H1 (cell line): ENCODE results near the gene SPECC1.
"Not testable (repeated sequence)": the region's sequence is repeated elsewhere in the genome, so short reads cannot be mapped to it uniquely, and the experiment has no call there.

Experiments
- CEBPB ChIP-seq: IDR thresholded peaks from 2 replicates; pipeline ENCODE4 v1.6.1; 2012; ENCODE audit warnings: low read depth, low read length
- CREB1 ChIP-seq: IDR thresholded peaks from 2 replicates; pipeline ENCODE4 v1.6.1; 2012; ENCODE audit warnings: inconsistent platforms
- CTCF ChIP-seq, 3 experiments: IDR thresholded peaks; 1 replicate in 2 of 3; 2 replicates in 1 of 3; pipeline versions ENCODE4 v1.5.1 to v1.6.1; 2011; ENCODE audit warnings: low read length in 3 of 3, mild to moderate bottlenecking in 3 of 3, inconsistent platforms in 2 of 3, low read depth in 1 of 3, moderate library complexity in 1 of 3; ENCODE audit not compliant: insufficient read depth in 1 of 3; ENCODE audit errors: control extremely low read depth in 1 of 3
- EZH2 ChIP-seq: fragments of 200-600 bp; sonication (generic); IDR thresholded peaks from 2 replicates; pipeline ENCODE4 v1.7.1; 2012; ENCODE audit warnings: low read depth, mild to moderate bottlenecking, moderate library complexity, low read length, inconsistent platforms; ENCODE audit not compliant: severe bottlenecking
- FOSL1 ChIP-seq: IDR thresholded peaks from 2 replicates; pipeline ENCODE4 v1.6.1; 2011; ENCODE audit warnings: mild to moderate bottlenecking, low read depth, low read length, moderate library complexity; ENCODE audit not compliant: insufficient read depth
- KDM4A ChIP-seq: IDR thresholded peaks from one replicate; pipeline ENCODE4 v1.7.1; 2012; ENCODE audit warnings: low read depth, mild to moderate bottlenecking, moderate library complexity, low read length, inconsistent platforms; ENCODE audit not compliant: severe bottlenecking
- POLR2A ChIP-seq, 2 experiments: IDR thresholded peaks; 1 replicate in 1 of 2; 2 replicates in 1 of 2; pipeline ENCODE4 v1.6.1; 2011; ENCODE audit warnings: low read depth in 2 of 2, low read length in 2 of 2, mild to moderate bottlenecking in 2 of 2; ENCODE audit errors: control extremely low read depth in 1 of 2
- POLR2AphosphoS5 ChIP-seq: IDR thresholded peaks from 2 replicates; pipeline ENCODE4 v1.6.1; 2011; ENCODE audit warnings: low read depth, low read length
- POU5F1 ChIP-seq: IDR thresholded peaks from 2 replicates; pipeline ENCODE4 v1.6.1; 2011; ENCODE audit warnings: low read depth, mild to moderate bottlenecking, low read length, moderate library complexity
- SP1 ChIP-seq: IDR thresholded peaks from 2 replicates; pipeline ENCODE4 v1.6.1; 2011; ENCODE audit warnings: low read depth, low read length
- TAF1 ChIP-seq: IDR thresholded peaks from 2 replicates; pipeline ENCODE4 v1.6.1; 2011; ENCODE audit warnings: mild to moderate bottlenecking, low read depth, low read length
- TCF12 ChIP-seq: IDR thresholded peaks from 2 replicates; pipeline ENCODE4 v1.6.1; 2011; ENCODE audit warnings: low read depth, mild to moderate bottlenecking, low read length
- ZNF274 ChIP-seq: IDR thresholded peaks from 2 replicates; pipeline ENCODE4 v1.7.0; 2012; ENCODE audit warnings: low read length, borderline replicate concordance; ENCODE audit errors: extremely low read depth

- TF ChIP-seq EZH2; CREB1; KDM4A; POLR2A (IDR thresholded peaks at IDR 0.05; ENCODE audit: control extremely low read depth in 1 of 2, low read depth in 2 of 2, low read length in 2 of 2); CTCF (IDR thresholded peaks at IDR 0.05; ENCODE audit: control extremely low read depth in 1 of 3, insufficient read depth in 1 of 3, low read depth in 1 of 3, low read length in 3 of 3); CEBPB; TCF12; SP1; ZNF274; FOSL1; POLR2AphosphoS5; TAF1; POU5F1: not testable (repeated sequence)
Observed at GRCh38 chr17:20037286-20037685, 28.1 kb downstream of the SPECC1 start.
